GM12878 (cell line): ENCODE results near the gene CXCL12. TPM values are rescaled to one million over a fixed set of nuclear protein-coding genes. Genes with fewer than 3 reads are reported as not detected.

ENCODE experiments used
- ATAC-seq: fragments of 200-7000 bp; cut with Tn5 transposase; 3 replicates; pipeline ENCODE4 v1.9.1; 2020; ENCODE audit warnings: mild to moderate bottlenecking, moderate library complexity
- BruUV-seq: library from RNA; stranded (reverse); fragments of 400-500 nt; replicated peaks from 2 replicates; lab custom pipeline; 2021; lab: Mats Ljungman, UMichigan
- CTCF ChIA-PET: fragments of 300-600 bp; sonication (Branson Sonifier 250); formaldehyde crosslinking; extraction: SDS; loops from one replicate; lab custom pipeline; 2021; ENCODE audit warnings: inconsistent platforms; lab: Yijun Ruan, JAX
- POLR2A ChIA-PET: fragments of 350-600 bp; formaldehyde crosslinking; extraction: SDS; loops from one replicate; lab custom pipeline; 2021; ENCODE audit warnings: inconsistent platforms; lab: Charles Lee
- RAD21 ChIA-PET: fragments of 300-600 bp; sonication (Branson Sonifier 250); formaldehyde crosslinking; loops from one replicate; lab custom pipeline; 2023; ENCODE audit warnings: antibody characterized with exemption; ENCODE audit not compliant: unreplicated experiment; lab: Charles Lee
- SMC1A ChIA-PET: fragments of 300-600 bp; sonication (Branson Sonifier 250); formaldehyde crosslinking; loops from one replicate; lab custom pipeline; 2023; ENCODE audit not compliant: unreplicated experiment, uncharacterized antibody; lab: Charles Lee
- DNase-seq: peaks from one replicate; pipeline ENCODE4 v3.0.0-alpha.2; 2011; ENCODE audit warnings: low read depth, low spot score
- FAIRE-seq: peaks from 3 replicates; lab custom pipeline; 2011; peaks lifted over from hg19 to GRCh38; lab: Jason Lieb, UNC
- H2AFZ ChIP-seq: 2 replicates; pipeline ENCODE4 v1.6.0; 2011; ENCODE audit warnings: low read depth, low read length, control low read depth; ENCODE audit not compliant: control insufficient read depth
- H3K27ac ChIP-seq: 2 replicates; pipeline ENCODE4 v1.5.1; 2011; ENCODE audit warnings: control low read depth; ENCODE audit not compliant: control insufficient read depth, insufficient read depth
- H3K27me3 ChIP-seq, 2 experiments: replicated peaks in 1 of 2; 2 replicates each; pipeline versions ENCODE4 v1.6.0 to v1.6.1; 2011; ENCODE audit warnings: low read length in 1 of 2; ENCODE audit not compliant: control insufficient read depth in 2 of 2, insufficient read depth in 2 of 2
- H3K36me3 ChIP-seq, 2 experiments: 2 replicates each; pipeline ENCODE4 v1.5.1; 2011; ENCODE audit warnings: low read length in 1 of 2; ENCODE audit not compliant: control insufficient read depth in 2 of 2, insufficient read depth in 2 of 2
- H3K4me1 ChIP-seq: 2 replicates; pipeline ENCODE4 v1.6.1; 2011; ENCODE audit warnings: mild to moderate bottlenecking, low read length, moderate library complexity, mixed read lengths; ENCODE audit not compliant: control insufficient read depth, insufficient read depth
- H3K4me2 ChIP-seq: 2 replicates; pipeline ENCODE4 v1.6.0; 2011; ENCODE audit warnings: control low read depth; ENCODE audit not compliant: control insufficient read depth, insufficient read depth
- H3K4me3 ChIP-seq: fragments of 200-600 bp; sonication (generic); 2 replicates; pipeline ENCODE4 v1.5.1; 2016
- H3K79me2 ChIP-seq: 2 replicates; pipeline ENCODE4 v1.6.0; 2011; ENCODE audit warnings: low read length; ENCODE audit not compliant: control insufficient read depth, insufficient read depth
- H3K9ac ChIP-seq: 2 replicates; pipeline ENCODE4 v1.8.0; 2011; ENCODE audit warnings: low read length, control low read depth, mixed read lengths; ENCODE audit not compliant: control insufficient read depth, insufficient read depth
- H3K9me3 ChIP-seq: replicated peaks from 3 replicates; pipeline ENCODE4 v1.5.1; 2011; ENCODE audit warnings: mild to moderate bottlenecking, low read length; ENCODE audit not compliant: control insufficient read depth, insufficient read depth
- H4K20me1 ChIP-seq: 2 replicates; pipeline ENCODE4 v1.6.0; 2011; ENCODE audit not compliant: control insufficient read depth, insufficient read depth
- CUX1 ChIP-seq: IDR thresholded peaks from 2 replicates; pipeline ENCODE4 v1.6.1; 2012; ENCODE audit warnings: improper control_type of control experiment, low read depth, low read length; ENCODE audit not compliant: insufficient replicate concordance
- NFXL1 ChIP-seq: fragments of 450-650 bp; IDR thresholded peaks from 2 replicates; pipeline ENCODE4 v1.6.1; 2017; ENCODE audit warnings: antibody characterized with exemption, mild to moderate bottlenecking, borderline replicate concordance
- NR2C1 ChIP-seq: fragments of 450-650 bp; IDR thresholded peaks from 2 replicates; pipeline ENCODE4 v1.6.1; 2017; ENCODE audit warnings: antibody characterized with exemption, mild to moderate bottlenecking, moderate library complexity
- RELA ChIP-seq: fragments of 450-650 bp; IDR thresholded peaks from 2 replicates; pipeline ENCODE4 v1.8.0; 2014; ENCODE audit warnings: borderline replicate concordance; ENCODE audit not compliant: partially characterized antibody
- SRF ChIP-seq, 2 experiments: IDR thresholded peaks; 2 replicates each; pipeline ENCODE4 v1.6.1; 2011; ENCODE audit warnings: low read depth in 2 of 2, low read length in 2 of 2, mild to moderate bottlenecking in 1 of 2, moderate library complexity in 1 of 2
- TCF7 ChIP-seq: IDR thresholded peaks from 2 replicates; pipeline ENCODE4 v1.6.1; 2014; ENCODE audit warnings: antibody characterized with exemption, borderline replicate concordance
- ZSCAN29 ChIP-seq: fragments of 450-650 bp; IDR thresholded peaks from 2 replicates; pipeline ENCODE4 v1.6.1; 2017; ENCODE audit warnings: mild to moderate bottlenecking, moderate library complexity
- WGBS: methylation state at CpG from one replicate; pipeline ENCODE4 v1.1.6; 2016; ENCODE audit warnings: low lambda C conversion rate; ENCODE audit not compliant: insufficient replicate concordance, insufficient coverage; ENCODE audit errors: missing lambda C conversion rate; 5-methylcytosine and 5-hydroxymethylcytosine counted together
- in situ Hi-C: fragments of 300-500 bp; cut with MboI; formaldehyde crosslinking; loops from 9 replicates; pipeline ENCODE4 v1.14.3; 2018; ENCODE audit warnings: mixed read lengths
- intact Hi-C: fragments of 100-400 bp; cut with micrococcal nuclease; formaldehyde crosslinking; loops from one replicate; pipeline ENCODE4 v1.14.2; 2022; ENCODE audit not compliant: unreplicated experiment
- polyA plus RNA-seq, 11 experiments: library from polyadenylated mRNA; depleted of rRNA in 4 of 11; unstranded in 6 of 11; stranded (reverse) in 5 of 11; fragments of >200 nt; fragmentation: Nextera tagmentation in 4 of 11; fragmentation: Illumina TruSeq in 1 of 11; extraction: Ambion mirVana in 4 of 11; extraction: Trizol in 1 of 11; gene quantifications; 1 replicate in 1 of 11; 2 replicates in 10 of 11; pipeline versions ENCODE4 v1.2.1 to v1.2.3, GENCODE V29; 2011 to 2016; ENCODE audit warnings: inconsistent platforms in 2 of 11, missing spikeins in 2 of 11, low read depth in 1 of 11
- total RNA-seq, 4 experiments: library from RNA; depleted of rRNA in 3 of 4; stranded (reverse); fragments of >200 nt in 3 of 4; fragmentation: Illumina TruSeq in 1 of 4; extraction: Trizol in 1 of 4; gene quantifications; 2 replicates each; pipeline versions ENCODE4 v1.2.1 to v1.2.3, GENCODE V29; 2013 to 2021
- TF ChIP-seq, protein P1 (sequence below): fragments of 450-650 bp; IDR thresholded peaks from 2 replicates; pipeline ENCODE4 v1.6.1; 2017; ENCODE audit warnings: mild to moderate bottlenecking, low read depth, inconsistent platforms; ENCODE audit not compliant: poor library complexity, severe bottlenecking
- TF ChIP-seq, protein P2 (sequence below): fragments of 450-650 bp; formaldehyde crosslinking; IDR thresholded peaks from 2 replicates; pipeline ENCODE4 v1.5.0; 2022; ENCODE audit warnings: mild to moderate bottlenecking, missing genetic modification characterization

Gene CXCL12
- total and polyA plus RNA-seq, 10 of the 15 experiments (the other 5 are each of a cell fraction or from before 2014, with no cell fraction given), result 0.03 to 4.5 (median 0.53) TPM

DNA sequence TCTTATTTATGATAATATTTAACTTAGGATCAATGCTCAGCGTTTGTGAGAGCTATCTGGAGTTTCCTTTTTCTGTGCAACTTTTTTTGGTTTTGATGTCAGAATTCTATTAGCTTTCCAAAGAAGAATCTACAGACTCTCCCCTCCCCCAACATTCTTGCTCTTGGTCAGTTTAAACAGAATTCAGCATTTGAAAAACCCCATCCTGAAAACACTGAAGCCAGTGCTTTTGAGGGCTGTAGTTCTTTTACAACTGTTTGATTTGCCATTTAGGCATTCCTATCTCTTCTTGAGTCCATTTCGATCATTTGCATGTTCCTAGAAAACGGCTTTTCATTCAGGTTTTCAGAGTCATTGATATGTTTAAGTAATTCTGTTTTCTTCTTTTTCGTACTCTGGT lies 15.6 kb upstream of the CXCL12 start:
- H2AFZ ChIP-seq, result no peak overlapping the region
- BruUV-seq, result no TSS peak
- ChIA-PET RAD21 (no interaction called here), CTCF (interaction anchor here (1.1 to 1.3 kb wide), 2 partner anchors 14 to 717 kb away, joined by 3 read pairs; no protein-coding TSS in a partner anchor), SMC1A (interaction anchor here (1.2 to 1.3 kb wide), 2 partner anchors 40 to 381 kb away, joined by 3 read pairs; no protein-coding TSS in a partner anchor), POLR2A (no interaction called here)
- H3K4me3 ChIP-seq, result no peak overlapping the region
- no peak for ATAC-seq
- H3K4me1 ChIP-seq, result no peaks in the 10 kb centered on the region
- H3K36me3 ChIP-seq, result no peaks in the 10 kb centered on the region
- WGBS, result 8% methylated on average over 4 of the region's 4 CpGs
- no peak overlapping the region for H3K4me2 ChIP-seq
- in situ Hi-C loops (loop anchor here (25.0 kb wide), 1 partner anchor 112 kb away; no protein-coding TSS in a partner anchor), intact Hi-C loops (no loop called here)
- TF ChIP-seq, protein P1, sequence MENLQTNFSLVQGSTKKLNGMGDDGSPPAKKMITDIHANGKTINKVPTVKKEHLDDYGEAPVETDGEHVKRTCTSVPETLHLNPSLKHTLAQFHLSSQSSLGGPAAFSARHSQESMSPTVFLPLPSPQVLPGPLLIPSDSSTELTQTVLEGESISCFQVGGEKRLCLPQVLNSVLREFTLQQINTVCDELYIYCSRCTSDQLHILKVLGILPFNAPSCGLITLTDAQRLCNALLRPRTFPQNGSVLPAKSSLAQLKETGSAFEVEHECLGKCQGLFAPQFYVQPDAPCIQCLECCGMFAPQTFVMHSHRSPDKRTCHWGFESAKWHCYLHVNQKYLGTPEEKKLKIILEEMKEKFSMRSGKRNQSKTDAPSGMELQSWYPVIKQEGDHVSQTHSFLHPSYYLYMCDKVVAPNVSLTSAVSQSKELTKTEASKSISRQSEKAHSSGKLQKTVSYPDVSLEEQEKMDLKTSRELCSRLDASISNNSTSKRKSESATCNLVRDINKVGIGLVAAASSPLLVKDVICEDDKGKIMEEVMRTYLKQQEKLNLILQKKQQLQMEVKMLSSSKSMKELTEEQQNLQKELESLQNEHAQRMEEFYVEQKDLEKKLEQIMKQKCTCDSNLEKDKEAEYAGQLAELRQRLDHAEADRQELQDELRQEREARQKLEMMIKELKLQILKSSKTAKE, result no peak
- TF ChIP-seq ZSCAN29, result no peak
- TF ChIP-seq TCF7, result no peak
- TF ChIP-seq NFXL1, result no peak
- TF ChIP-seq, protein P2, sequence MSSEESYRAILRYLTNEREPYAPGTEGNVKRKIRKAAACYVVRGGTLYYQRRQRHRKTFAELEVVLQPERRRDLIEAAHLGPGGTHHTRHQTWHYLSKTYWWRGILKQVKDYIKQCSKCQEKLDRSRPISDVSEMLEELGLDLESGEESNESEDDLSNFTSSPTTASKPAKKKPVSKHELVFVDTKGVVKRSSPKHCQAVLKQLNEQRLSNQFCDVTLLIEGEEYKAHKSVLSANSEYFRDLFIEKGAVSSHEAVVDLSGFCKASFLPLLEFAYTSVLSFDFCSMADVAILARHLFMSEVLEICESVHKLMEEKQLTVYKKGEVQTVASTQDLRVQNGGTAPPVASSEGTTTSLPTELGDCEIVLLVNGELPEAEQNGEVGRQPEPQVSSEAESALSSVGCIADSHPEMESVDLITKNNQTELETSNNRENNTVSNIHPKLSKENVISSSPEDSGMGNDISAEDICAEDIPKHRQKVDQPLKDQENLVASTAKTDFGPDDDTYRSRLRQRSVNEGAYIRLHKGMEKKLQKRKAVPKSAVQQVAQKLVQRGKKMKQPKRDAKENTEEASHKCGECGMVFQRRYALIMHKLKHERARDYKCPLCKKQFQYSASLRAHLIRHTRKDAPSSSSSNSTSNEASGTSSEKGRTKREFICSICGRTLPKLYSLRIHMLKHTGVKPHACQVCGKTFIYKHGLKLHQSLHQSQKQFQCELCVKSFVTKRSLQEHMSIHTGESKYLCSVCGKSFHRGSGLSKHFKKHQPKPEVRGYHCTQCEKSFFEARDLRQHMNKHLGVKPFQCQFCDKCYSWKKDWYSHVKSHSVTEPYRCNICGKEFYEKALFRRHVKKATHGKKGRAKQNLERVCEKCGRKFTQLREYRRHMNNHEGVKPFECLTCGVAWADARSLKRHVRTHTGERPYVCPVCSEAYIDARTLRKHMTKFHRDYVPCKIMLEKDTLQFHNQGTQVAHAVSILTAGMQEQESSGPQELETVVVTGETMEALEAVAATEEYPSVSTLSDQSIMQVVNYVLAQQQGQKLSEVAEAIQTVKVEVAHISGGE (CRISPR knock-in tag), result no peak
- TF ChIP-seq SRF (IDR thresholded peaks at IDR 0.05; ENCODE audit: low read depth in 2 of 2, low read length in 2 of 2), result no peak
- no peak for TF ChIP-seq RELA
- TF ChIP-seq CUX1, result no peak
- no peak for TF ChIP-seq NR2C1
- H3K9me3 ChIP-seq, result no peaks in the 10 kb centered on the region
- H3K9ac ChIP-seq, result no peak overlapping the region
- no peak for FAIRE-seq
- no peak for DNase-seq
- H4K20me1 ChIP-seq, result no peaks in the 10 kb centered on the region
- no peaks in the 10 kb centered on the region for H3K79me2 ChIP-seq
- no peaks in the 10 kb centered on the region; a peak in 2 of 4 replicates for H3K27me3 ChIP-seq
- H3K27ac ChIP-seq, result no peak overlapping the region
